Lower leg skin (tissue), 4 donors: Measurements from ENCODE around the gene PDE3A. TPM values are rescaled to one million over a fixed set of nuclear protein-coding genes. Genes with fewer than 3 reads are reported as not detected.

Experiments used
- DNase-seq, 2 donors: peaks; one replicate each; pipeline ENCODE4 v3.0.0-alpha.2; 2019; ENCODE audit warnings: low spot score in 2 of 2
- H3K4me3 ChIP-seq: fragments of 200-600 bp; sonication (generic); 2 replicates; pipeline ENCODE4 v1.5.1; 2017; ENCODE audit warnings: mild to moderate bottlenecking, low read depth; ENCODE audit not compliant: poor library complexity, severe bottlenecking
- CTCF ChIP-seq, 3 donors: fragments of 450-650 bp; IDR thresholded peaks; one replicate each; pipeline ENCODE4 v1.5.1; 2016; ENCODE audit warnings: antibody characterized with exemption in 3 of 3, mild to moderate bottlenecking in 3 of 3, moderate library complexity in 2 of 3
- POLR2A ChIP-seq, 2 donors: fragments of 450-650 bp; IDR thresholded peaks; one replicate each; pipeline ENCODE4 v1.6.1; 2016 to 2017; ENCODE audit warnings: antibody characterized with exemption in 2 of 2, mild to moderate bottlenecking in 1 of 2, moderate library complexity in 1 of 2
- WGBS, 2 donors: methylation state at CpG; one replicate each; pipeline ENCODE4 v1.1.5; 2018; 5-methylcytosine and 5-hydroxymethylcytosine counted together
- intact Hi-C: fragments of 100-400 bp; cut with DNase I; formaldehyde crosslinking; loops from one replicate; pipeline ENCODE4 v1.15.0; 2023; ENCODE audit warnings: low total_unique reads
- total RNA-seq, 4 donors: library from RNA; depleted of rRNA; stranded (reverse); fragments of >200 nt; gene quantifications; one replicate each; pipeline ENCODE4 v1.1.0, GENCODE V29; 2016

PDE3A gene
- total RNA-seq, 4 donors from 2014 or later = 1.5 to 3.2 (median 2.7) TPM

- DNase-seq = no peak
- intact Hi-C loops = no loop called here
- TF ChIP-seq CTCF (IDR thresholded peaks at IDR 0.05) = no peak
- TF ChIP-seq POLR2A (IDR thresholded peaks at IDR 0.05) = no peak
- 41 to 52% methylated on average over 1 of the region's 1 CpG for WGBS, 2 donors
- H3K4me3 ChIP-seq = no peak overlapping the region
Measured at GRCh38 chr12:20489645-20490044, 121.3 kb downstream of the PDE3A start.

GRCh38 chr12:20490213-20490612 is 121.9 kb downstream of the PDE3A start:
- no peak for TF ChIP-seq CTCF (IDR thresholded peaks at IDR 0.05)
- TF ChIP-seq POLR2A (IDR thresholded peaks at IDR 0.05) = no peak
- no peak for DNase-seq
- intact Hi-C loops = no loop called here
- H3K4me3 ChIP-seq = no peak overlapping the region

- TF ChIP-seq POLR2A (IDR thresholded peaks at IDR 0.05) = no peak
- TF ChIP-seq CTCF (IDR thresholded peaks at IDR 0.05) = no peak
- WGBS, 2 donors = 76% methylated on average over 5 of the region's 5 CpGs
- DNase-seq = no peak
- no peak overlapping the region for H3K4me3 ChIP-seq
- intact Hi-C loops = no loop called here
Measured at GRCh38 chr12:20491290-20491689, 123.0 kb downstream of the PDE3A start.

GRCh38 chr12:20492251-20492760 is 124.0 kb downstream of the PDE3A start:
- no peak for DNase-seq
- intact Hi-C loops = no loop called here
- 82 to 84% methylated on average over 4 of the region's 4 CpGs for WGBS, 2 donors
- no peak for TF ChIP-seq CTCF (IDR thresholded peaks at IDR 0.05)
- no peak overlapping the region for H3K4me3 ChIP-seq

GRCh38 chr12:20493934-20494333 is 125.6 kb downstream of the PDE3A start:
- no peak for DNase-seq

GRCh38 chr12:20494851-20495250 is 126.5 kb downstream of the PDE3A start:
- WGBS, 2 donors = 83 to 86% methylated on average over 2 of the region's 2 CpGs

More at GRCh38 chr12:20493934-20494333, 125.6 kb downstream of the PDE3A start:
- H3K4me3 ChIP-seq = no peak overlapping the region
- WGBS, 2 donors = 78 to 95% methylated on average over 1 of the region's 1 CpG
- no peak for TF ChIP-seq POLR2A (IDR thresholded peaks at IDR 0.05)
- intact Hi-C loops = no loop called here

More at GRCh38 chr12:20494851-20495250, 126.5 kb downstream of the PDE3A start:
- no peak overlapping the region for H3K4me3 ChIP-seq
- intact Hi-C loops = no loop called here
- TF ChIP-seq POLR2A (IDR thresholded peaks at IDR 0.05) (no peak), CTCF (IDR thresholded peaks at IDR 0.05) (no peak)
- no peak for DNase-seq
